Measurements from ENCODE around the gene NPAS3. TPM values are rescaled to one million over a fixed set of nuclear protein-coding genes. Genes with fewer than 3 reads are reported as not detected.

NPAS3 gene
- total RNA-seq, 2 donors from 2014 or later = 0.33 to 0.78 TPM

GRCh38 chr14:33505266-33505962 is 566.7 kb downstream of the NPAS3 start:
- no peak overlapping the region for H3K27ac ChIP-seq
- no peak overlapping the region for H3K4me3 ChIP-seq
- ATAC-seq (no peak), DNase-seq (no peak)
- intact Hi-C loops (cut with DNase I) = no loop called here
- TF ChIP-seq, protein P1, sequence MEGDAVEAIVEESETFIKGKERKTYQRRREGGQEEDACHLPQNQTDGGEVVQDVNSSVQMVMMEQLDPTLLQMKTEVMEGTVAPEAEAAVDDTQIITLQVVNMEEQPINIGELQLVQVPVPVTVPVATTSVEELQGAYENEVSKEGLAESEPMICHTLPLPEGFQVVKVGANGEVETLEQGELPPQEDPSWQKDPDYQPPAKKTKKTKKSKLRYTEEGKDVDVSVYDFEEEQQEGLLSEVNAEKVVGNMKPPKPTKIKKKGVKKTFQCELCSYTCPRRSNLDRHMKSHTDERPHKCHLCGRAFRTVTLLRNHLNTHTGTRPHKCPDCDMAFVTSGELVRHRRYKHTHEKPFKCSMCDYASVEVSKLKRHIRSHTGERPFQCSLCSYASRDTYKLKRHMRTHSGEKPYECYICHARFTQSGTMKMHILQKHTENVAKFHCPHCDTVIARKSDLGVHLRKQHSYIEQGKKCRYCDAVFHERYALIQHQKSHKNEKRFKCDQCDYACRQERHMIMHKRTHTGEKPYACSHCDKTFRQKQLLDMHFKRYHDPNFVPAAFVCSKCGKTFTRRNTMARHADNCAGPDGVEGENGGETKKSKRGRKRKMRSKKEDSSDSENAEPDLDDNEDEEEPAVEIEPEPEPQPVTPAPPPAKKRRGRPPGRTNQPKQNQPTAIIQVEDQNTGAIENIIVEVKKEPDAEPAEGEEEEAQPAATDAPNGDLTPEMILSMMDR (IDR thresholded peaks at IDR 0.05) = no peak
- TF ChIP-seq POLR2A (IDR thresholded peaks at IDR 0.05) = no peak
- H3K9me3 ChIP-seq = no peaks in the 10 kb centered on the region
- H3K36me3 ChIP-seq (replicated peaks in 1 of 2; ENCODE audit: insufficient read depth in 1 of 2, low read depth in 2 of 2) = no peaks in the 10 kb centered on the region
- no peaks in the 10 kb centered on the region for H3K4me1 ChIP-seq
- WGBS, 2 donors = 75 to 90% methylated on average over 4 of the region's 4 CpGs
- H3K27me3 ChIP-seq = no peaks in the 10 kb centered on the region

DNA sequence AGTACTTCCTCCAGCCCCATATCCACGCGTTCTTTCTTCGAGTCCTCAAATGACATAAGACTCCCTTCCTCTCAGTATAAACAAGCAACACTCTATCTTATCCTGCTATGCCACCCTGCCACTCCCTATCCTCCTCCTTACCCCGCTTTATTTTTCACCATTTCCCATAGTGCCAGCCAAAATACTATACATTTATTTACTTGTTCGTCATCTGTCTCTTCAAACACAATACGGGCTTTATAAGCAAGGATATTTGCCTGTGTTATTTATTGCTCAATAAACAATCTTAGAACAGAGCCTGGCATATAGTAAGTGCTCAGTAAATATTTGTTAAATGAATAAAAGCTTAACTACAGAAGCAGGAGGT is 567.3 kb downstream of the NPAS3 start:
- H3K4me1 ChIP-seq = no peaks in the 10 kb centered on the region
- DNase-seq (no peak), ATAC-seq (no peak)
- H3K27ac ChIP-seq = no peak overlapping the region
- H3K36me3 ChIP-seq (replicated peaks in 1 of 2; ENCODE audit: insufficient read depth in 1 of 2, low read depth in 2 of 2) = no peaks in the 10 kb centered on the region
- intact Hi-C loops (cut with DNase I) = no loop called here
- TF ChIP-seq POLR2A (IDR thresholded peaks at IDR 0.05) = no peak
- TF ChIP-seq, protein P1 (IDR thresholded peaks at IDR 0.05) = no peak
- H3K4me3 ChIP-seq = no peak overlapping the region
- no peaks in the 10 kb centered on the region for H3K9me3 ChIP-seq
- H3K27me3 ChIP-seq = no peaks in the 10 kb centered on the region
- WGBS, 2 donors = 75 to 81% methylated on average over 6 of the region's 6 CpGs

DNA sequence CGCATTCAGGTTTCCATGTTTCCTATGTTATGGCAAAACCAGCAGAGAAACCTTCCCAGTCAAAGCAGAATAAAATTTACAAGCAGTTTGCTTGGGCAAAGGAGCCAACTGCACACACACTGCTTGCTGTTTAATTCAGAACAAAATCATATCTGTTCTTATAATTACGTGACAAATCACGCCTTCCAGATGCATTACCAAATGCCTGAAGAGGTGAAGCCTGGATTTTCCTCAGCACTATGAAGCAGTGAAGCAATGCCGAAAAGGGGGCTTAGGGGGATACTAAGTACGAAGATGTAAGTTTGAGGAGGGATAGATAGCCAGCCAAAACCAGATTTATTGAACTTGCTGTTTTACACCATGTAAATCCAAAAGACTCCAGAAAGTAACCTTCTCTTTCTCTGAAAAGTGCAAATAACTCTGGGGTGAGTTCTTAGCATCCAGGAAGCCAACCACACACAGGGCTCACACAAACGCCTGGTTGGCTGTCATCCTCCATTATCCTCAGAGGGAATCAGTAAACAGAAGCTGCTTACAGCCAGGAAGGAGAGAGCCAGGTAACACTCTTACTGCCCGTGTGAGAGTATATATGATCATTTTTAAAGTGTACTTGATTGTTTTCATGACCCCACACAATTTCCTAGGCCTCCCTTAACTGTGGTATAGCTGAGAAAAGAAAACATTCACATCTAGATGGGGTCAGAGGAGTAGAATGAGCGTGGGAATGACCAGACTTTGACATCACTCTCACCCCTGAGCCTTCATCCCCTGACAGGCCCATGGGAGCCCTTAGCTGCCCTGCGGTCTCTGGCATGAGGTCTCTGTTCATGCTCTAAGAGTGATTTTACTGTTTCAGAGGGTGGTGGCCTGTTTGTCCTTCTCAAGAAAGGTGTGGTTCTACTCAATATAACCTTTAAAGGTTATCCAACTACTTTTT is 569.7 kb downstream of the NPAS3 start:
- no peaks in the 10 kb centered on the region for H3K9me3 ChIP-seq
- ATAC-seq = no peak
- H3K27ac ChIP-seq = no peak overlapping the region
- no peaks in the 10 kb centered on the region for H3K27me3 ChIP-seq
- DNase-seq = no peak
- no peaks in the 10 kb centered on the region for H3K4me1 ChIP-seq
- H3K4me3 ChIP-seq = no peak overlapping the region
- 73% methylated on average over 9 of the region's 9 CpGs for WGBS, 2 donors
- no peaks in the 10 kb centered on the region for H3K36me3 ChIP-seq (replicated peaks in 1 of 2; ENCODE audit: insufficient read depth in 1 of 2, low read depth in 2 of 2)
- TF ChIP-seq, protein P1 (IDR thresholded peaks at IDR 0.05) = no peak
- no peak for TF ChIP-seq POLR2A (IDR thresholded peaks at IDR 0.05)
- intact Hi-C loops (cut with DNase I) = no loop called here

DNA sequence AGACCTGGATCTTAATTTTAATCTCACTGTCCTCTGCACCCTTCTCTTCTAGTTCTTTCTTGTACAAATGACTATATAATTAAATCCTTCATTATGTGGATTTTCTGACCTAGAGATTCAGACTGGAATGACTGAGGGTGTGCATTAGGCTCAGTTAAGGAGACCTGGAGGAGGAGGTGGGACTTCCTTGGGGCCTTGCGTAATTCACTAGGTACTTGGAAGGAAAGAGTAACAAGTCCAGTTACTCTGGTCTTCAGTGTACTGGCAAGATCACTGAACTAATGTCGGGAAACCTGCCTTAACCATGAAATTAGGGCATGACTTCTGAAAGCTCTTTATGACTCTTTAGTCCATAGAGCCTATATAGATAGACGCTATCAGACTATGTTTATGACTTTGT is 570.8 kb downstream of the NPAS3 start:
- WGBS, 2 donors = 88 to 90% methylated on average over 3 of the region's 3 CpGs
- H3K4me1 ChIP-seq = no peaks in the 10 kb centered on the region
- H3K27ac ChIP-seq = no peak overlapping the region
- ATAC-seq (no peak), DNase-seq (no peak)
- no peaks in the 10 kb centered on the region for H3K27me3 ChIP-seq
- H3K9me3 ChIP-seq = no peaks in the 10 kb centered on the region
- no peaks in the 10 kb centered on the region for H3K36me3 ChIP-seq (replicated peaks in 1 of 2; ENCODE audit: insufficient read depth in 1 of 2, low read depth in 2 of 2)
- TF ChIP-seq, protein P1 (IDR thresholded peaks at IDR 0.05) = no peak
- no peak for TF ChIP-seq POLR2A (IDR thresholded peaks at IDR 0.05)
- intact Hi-C loops (cut with DNase I) = no loop called here
- H3K4me3 ChIP-seq = no peak overlapping the region
